CD4-positive, alpha-beta T cell (primary cell): ENCODE data around the gene STAC2. TPM values are rescaled to one million over a fixed set of nuclear protein-coding genes. Genes with fewer than 3 reads are reported as not detected.

Source experiments
- ATAC-seq: fragments of 200-7000 bp; cut with Tn5 transposase; one replicate; pipeline ENCODE4 v1.10.0; 2022; ENCODE audit warnings: mild to moderate bottlenecking; ENCODE audit not compliant: poor library complexity
- CTCF ChIA-PET: fragments of 350-600 bp; sonication (Branson Sonifier 250); formaldehyde crosslinking; loops from one replicate; lab custom pipeline; 2021; ENCODE audit warnings: antibody characterized with exemption, inconsistent platforms; lab: Charles Lee
- POLR2A ChIA-PET: fragments of 350-600 bp; sonication (Branson Sonifier 250); formaldehyde crosslinking; loops from one replicate; lab custom pipeline; 2021; ENCODE audit warnings: antibody characterized with exemption, inconsistent platforms; lab: Charles Lee
- DNase-seq, 14 experiments: peaks; one replicate each; pipeline ENCODE4 v3.0.0-alpha.2; 2013 to 2020; ENCODE audit warnings: mixed read lengths in 2 of 14
- H3K27ac ChIP-seq, 2 donors: one replicate each; pipeline versions ENCODE4 v1.5.1 to v1.7.0; 2013; ENCODE audit warnings: low read length in 2 of 2, low read depth in 1 of 2, mild to moderate bottlenecking in 1 of 2
- H3K27me3 ChIP-seq, 2 experiments: 1 replicate in 1 of 2; 2 replicates in 1 of 2; pipeline versions ENCODE4 v1.6.1 to v1.7.0; 2013; ENCODE audit warnings: low read length in 2 of 2, control low read depth in 1 of 2, mild to moderate bottlenecking in 1 of 2, moderate library complexity in 1 of 2; ENCODE audit not compliant: insufficient read depth in 2 of 2, control insufficient read depth in 1 of 2
- H3K36me3 ChIP-seq: one replicate; pipeline ENCODE4 v1.6.1; 2013; ENCODE audit warnings: low read length, control low read depth; ENCODE audit not compliant: insufficient read depth
- H3K4me1 ChIP-seq: one replicate; pipeline ENCODE4 v1.6.1; 2013; ENCODE audit warnings: low read length, control low read depth; ENCODE audit not compliant: insufficient read depth
- H3K4me3 ChIP-seq: one replicate; pipeline ENCODE4 v1.5.1; 2013; ENCODE audit warnings: mild to moderate bottlenecking, low read length, moderate library complexity
- H3K9me3 ChIP-seq, 2 experiments: 1 replicate in 1 of 2; 2 replicates in 1 of 2; pipeline versions ENCODE4 v1.6.1 to v1.7.0; 2013; ENCODE audit warnings: low read length in 2 of 2, mild to moderate bottlenecking in 2 of 2, control low read depth in 1 of 2, moderate library complexity in 1 of 2; ENCODE audit not compliant: control insufficient read depth in 1 of 2, insufficient read depth in 1 of 2
- H3K27ac Mint-ChIP-seq: one replicate; pipeline ENCODE4 v1.8.0; 2020; ENCODE audit warnings: mixed read lengths
- H3K27me3 Mint-ChIP-seq: one replicate; pipeline ENCODE4 v1.8.0; 2021; ENCODE audit warnings: mixed read lengths
- H3K36me3 Mint-ChIP-seq: one replicate; pipeline ENCODE4 v1.8.0; 2021; ENCODE audit warnings: low read depth, mixed read lengths
- H3K4me1 Mint-ChIP-seq: one replicate; pipeline ENCODE4 v1.8.0; 2021; ENCODE audit warnings: low read depth, mixed read lengths
- H3K4me3 Mint-ChIP-seq: one replicate; pipeline ENCODE4 v1.8.0; 2020; ENCODE audit warnings: mild to moderate bottlenecking, mixed read lengths
- H3K9me3 Mint-ChIP-seq: one replicate; pipeline ENCODE4 v1.8.0; 2020; ENCODE audit warnings: mixed read lengths
- intact Hi-C, 2 experiments: fragments of 100-400 bp; cut with DNase I in 1 of 2; cut with micrococcal nuclease in 1 of 2; formaldehyde crosslinking; loops; one replicate each; pipeline versions ENCODE4 v1.15.1 to v1.9.0; 2023 to 2025; cut with DNase I, micrococcal nuclease
- total RNA-seq, 174 experiments: library from RNA in 2 of 174; stranded (reverse) in 2 of 174; gene quantifications; one replicate each; pipeline ENCODE4 v1.2.3 and lab custom pipeline; 2021 to 2026
- TF ChIP-seq, protein P1 (sequence below): fragments of 200-600 bp; IDR thresholded peaks from one replicate; pipeline ENCODE4 v1.8.0; 2022; ENCODE audit warnings: antibody characterized with exemption, mild to moderate bottlenecking

The STAC2 gene
- total RNA-seq, 2 experiments from 2014 or later: not detected

DNA sequence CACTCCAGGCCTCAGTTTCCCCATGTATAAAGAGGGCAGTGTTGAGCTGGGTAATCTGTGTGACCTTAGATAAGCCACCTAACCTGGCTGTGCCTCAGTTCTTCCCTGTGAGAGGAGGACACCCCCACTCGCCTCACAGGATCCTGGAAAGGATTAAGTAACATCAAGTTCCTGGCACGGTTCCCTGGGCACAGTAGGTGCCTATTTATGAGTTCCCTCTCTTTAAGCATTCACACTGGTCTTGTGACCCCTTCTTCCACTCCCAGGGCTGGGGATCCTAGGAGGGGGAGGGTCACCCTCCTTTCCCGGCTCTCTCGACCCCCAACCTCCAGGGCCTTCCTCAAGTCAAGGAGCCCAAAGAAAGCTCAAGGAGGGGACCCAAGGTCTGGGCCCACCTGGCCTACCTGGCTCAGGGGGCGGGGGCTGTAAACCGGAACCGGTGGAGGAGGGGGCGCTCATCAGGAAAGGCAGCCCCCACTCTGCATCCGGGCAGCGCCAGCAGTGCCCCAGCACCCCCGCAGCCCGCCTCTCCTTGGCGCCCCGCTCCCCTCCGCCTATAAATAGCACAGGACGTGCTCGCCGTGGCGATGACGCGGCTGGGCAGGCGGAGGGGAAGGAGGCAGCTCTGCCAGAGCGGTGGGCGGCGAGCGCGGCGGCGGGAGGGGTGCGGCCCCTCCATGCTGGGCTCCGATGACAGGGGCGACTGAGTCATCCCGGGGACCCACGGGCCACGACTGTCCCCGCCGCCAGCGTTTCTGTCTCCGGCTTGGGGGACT, 16.2 kb downstream of the STAC2 start:
- H3K27me3 Mint-ChIP-seq: no peaks in the 10 kb centered on the region
- H3K27me3 ChIP-seq: no peaks in the 10 kb centered on the region
- H3K9me3 Mint-ChIP-seq: no peaks in the 10 kb centered on the region
- peaks cover 29% of the 10 kb centered on the region for H3K4me1 Mint-ChIP-seq
- peak; percentile 74 for ATAC-seq
- peaks cover 8% of the 10 kb centered on the region for H3K36me3 Mint-ChIP-seq
- H3K4me3 ChIP-seq: peak overlapping the region; percentile 55
- peak; percentile 32 to 89 (median 62) for DNase-seq
- ChIA-PET CTCF (interaction anchor here (1.0 to 6.4 kb wide), 6 partner anchors 22 to 45 kb away, joined by 3 to 122 read pairs (median 4); no protein-coding TSS in a partner anchor), POLR2A (interaction anchor here (0.7 to 4.4 kb wide), 7 partner anchors 10 to 340 kb away, joined by 3 to 36 read pairs (median 4); partner anchors contain the start of genes CDK12, LASP1 and RPL19)
- peak overlapping the region in 1 of 2 donors; percentile 7 for H3K27ac ChIP-seq
- TF ChIP-seq, protein P1, sequence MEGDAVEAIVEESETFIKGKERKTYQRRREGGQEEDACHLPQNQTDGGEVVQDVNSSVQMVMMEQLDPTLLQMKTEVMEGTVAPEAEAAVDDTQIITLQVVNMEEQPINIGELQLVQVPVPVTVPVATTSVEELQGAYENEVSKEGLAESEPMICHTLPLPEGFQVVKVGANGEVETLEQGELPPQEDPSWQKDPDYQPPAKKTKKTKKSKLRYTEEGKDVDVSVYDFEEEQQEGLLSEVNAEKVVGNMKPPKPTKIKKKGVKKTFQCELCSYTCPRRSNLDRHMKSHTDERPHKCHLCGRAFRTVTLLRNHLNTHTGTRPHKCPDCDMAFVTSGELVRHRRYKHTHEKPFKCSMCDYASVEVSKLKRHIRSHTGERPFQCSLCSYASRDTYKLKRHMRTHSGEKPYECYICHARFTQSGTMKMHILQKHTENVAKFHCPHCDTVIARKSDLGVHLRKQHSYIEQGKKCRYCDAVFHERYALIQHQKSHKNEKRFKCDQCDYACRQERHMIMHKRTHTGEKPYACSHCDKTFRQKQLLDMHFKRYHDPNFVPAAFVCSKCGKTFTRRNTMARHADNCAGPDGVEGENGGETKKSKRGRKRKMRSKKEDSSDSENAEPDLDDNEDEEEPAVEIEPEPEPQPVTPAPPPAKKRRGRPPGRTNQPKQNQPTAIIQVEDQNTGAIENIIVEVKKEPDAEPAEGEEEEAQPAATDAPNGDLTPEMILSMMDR: no peak
- H3K9me3 ChIP-seq: no peaks in the 10 kb centered on the region
- intact Hi-C loops: loop anchor here in 1 of 2 experiments (1.0 kb wide), 1 partner anchor 29 kb away; no protein-coding TSS in a partner anchor
- no peak overlapping the region for H3K4me3 Mint-ChIP-seq
- peaks cover 8% of the 10 kb centered on the region for H3K36me3 ChIP-seq
- H3K4me1 ChIP-seq: peaks cover 36% of the 10 kb centered on the region
- peak overlapping the region; percentile 62 for H3K27ac Mint-ChIP-seq

DNA sequence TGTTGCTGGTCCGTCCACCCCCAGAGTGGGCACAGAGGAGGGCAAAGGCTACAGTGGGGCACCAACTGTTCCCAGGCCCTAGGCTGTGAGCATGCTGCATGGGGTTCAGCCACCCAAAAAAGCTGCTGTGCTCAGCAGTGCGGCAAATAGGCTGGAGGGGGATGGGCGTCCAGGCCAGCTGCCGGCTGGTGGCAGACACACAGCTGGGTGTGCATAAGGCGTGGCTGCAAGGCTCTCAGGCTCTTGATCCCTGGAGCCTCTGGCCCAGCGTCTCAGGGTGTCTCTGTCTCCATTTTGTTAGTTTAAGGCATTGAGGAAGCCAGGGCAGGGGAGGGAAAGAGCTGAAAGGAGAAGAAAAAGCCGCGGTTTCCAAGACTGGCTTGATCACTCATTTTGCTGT, 16.9 kb downstream of the STAC2 start:
- Mint-ChIP-seq H3K4me3 (peak overlapping the region; percentile 60), H3K27ac (peak overlapping the region; percentile 62), H3K36me3 (peaks cover 14% of the 10 kb centered on the region), H3K9me3 (no peaks in the 10 kb centered on the region), H3K27me3 (no peaks in the 10 kb centered on the region), H3K4me1 (peaks cover 29% of the 10 kb centered on the region)
- no peak overlapping the region for H3K4me3 ChIP-seq
- H3K36me3 ChIP-seq: peaks cover 14% of the 10 kb centered on the region
- DNase-seq (peak in 5 of 14 experiments; percentile 21 to 60 (median 28)), ATAC-seq (peak; percentile 7)
- peak overlapping the region in 1 of 2 donors; percentile 7 for H3K27ac ChIP-seq
- H3K27me3 ChIP-seq: no peaks in the 10 kb centered on the region
- ChIA-PET POLR2A (interaction anchor here (0.6 to 4.4 kb wide), 8 partner anchors 9 to 605 kb away, joined by 3 to 36 read pairs (median 4); partner anchors contain the start of genes CDK12, LASP1 and RPL19), CTCF (interaction anchor here (1.1 to 6.4 kb wide), 3 partner anchors 23 to 35 kb away, joined by 5 to 122 read pairs (median 41); no protein-coding TSS in a partner anchor)
- H3K9me3 ChIP-seq: no peaks in the 10 kb centered on the region
- intact Hi-C loops: loop anchor here in 1 of 2 experiments (1.0 kb wide), 1 partner anchor 29 kb away; no protein-coding TSS in a partner anchor
- TF ChIP-seq, protein P1: no peak
- peaks cover 36% of the 10 kb centered on the region for H3K4me1 ChIP-seq

GRCh38 chr17:39208136-39208535, 17.6 kb downstream of the STAC2 start:
- H3K36me3 ChIP-seq: peaks cover 22% of the 10 kb centered on the region
- ChIA-PET POLR2A (interaction anchor here (2.1 to 4.4 kb wide), 4 partner anchors 8 to 38 kb away, joined by 9 to 49 read pairs (median 29); partner anchors contain the start of gene RPL19), CTCF (interaction anchor here (1.0 to 6.4 kb wide), 5 partner anchors 24 to 340 kb away, joined by 3 to 122 read pairs (median 41); no protein-coding TSS in a partner anchor)
- Mint-ChIP-seq H3K27me3 (no peaks in the 10 kb centered on the region), H3K4me3 (no peak overlapping the region), H3K27ac (peak overlapping the region; percentile 54), H3K9me3 (no peaks in the 10 kb centered on the region), H3K4me1 (peaks cover 34% of the 10 kb centered on the region), H3K36me3 (peaks cover 22% of the 10 kb centered on the region)
- TF ChIP-seq, protein P1: no peak
- H3K27me3 ChIP-seq: no peaks in the 10 kb centered on the region
- ATAC-seq (peak; percentile 6), DNase-seq (peak in 2 of 14 experiments; percentile 14 to 31)
- H3K9me3 ChIP-seq: no peaks in the 10 kb centered on the region
- intact Hi-C loops: no loop called here
- H3K27ac ChIP-seq: no peak overlapping the region
- H3K4me3 ChIP-seq: no peak overlapping the region
- H3K4me1 ChIP-seq: peaks cover 40% of the 10 kb centered on the region
